Head of caudate nucleus (tissue), 42 donors: ENCODE measurements around the gene APLF.
"Not testable (repeated sequence)": the region's sequence is repeated elsewhere in the genome, so short reads cannot be mapped to it uniquely, and the experiment has no call there.

Experiments used
- DNase-seq, 42 donors: peaks; one replicate each; pipeline versions ENCODE4 v3.0.0 to v3.0.0-alpha.2; 2020 to 2021; ENCODE audit warnings: mixed read lengths in 7 of 42
- intact Hi-C: fragments of 100-400 bp; cut with DNase I; formaldehyde crosslinking; loops from one replicate; pipeline ENCODE4 v1.15.0; 2022

The APLF gene

DNA sequence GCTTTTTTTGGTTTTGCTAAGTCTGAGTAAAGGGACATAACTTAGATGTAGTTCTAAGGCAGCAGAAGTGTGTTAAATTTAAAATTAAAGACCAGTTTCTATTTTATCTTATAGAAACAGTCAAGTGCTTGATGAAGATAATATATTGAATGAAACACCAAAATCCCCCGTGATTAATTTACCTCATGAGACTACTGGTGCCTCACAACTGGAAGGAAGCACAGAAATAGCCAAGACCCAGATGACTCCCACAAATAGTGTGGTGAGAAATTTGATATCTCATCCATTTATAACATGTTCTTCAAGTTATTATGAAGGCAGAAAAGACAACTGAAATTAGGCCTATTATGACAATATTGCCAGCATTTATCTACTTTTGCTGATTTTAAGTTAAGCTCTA lies 45.6 kb downstream of the APLF start:
- intact Hi-C loops = no loop called here
- no peak for DNase-seq

DNA sequence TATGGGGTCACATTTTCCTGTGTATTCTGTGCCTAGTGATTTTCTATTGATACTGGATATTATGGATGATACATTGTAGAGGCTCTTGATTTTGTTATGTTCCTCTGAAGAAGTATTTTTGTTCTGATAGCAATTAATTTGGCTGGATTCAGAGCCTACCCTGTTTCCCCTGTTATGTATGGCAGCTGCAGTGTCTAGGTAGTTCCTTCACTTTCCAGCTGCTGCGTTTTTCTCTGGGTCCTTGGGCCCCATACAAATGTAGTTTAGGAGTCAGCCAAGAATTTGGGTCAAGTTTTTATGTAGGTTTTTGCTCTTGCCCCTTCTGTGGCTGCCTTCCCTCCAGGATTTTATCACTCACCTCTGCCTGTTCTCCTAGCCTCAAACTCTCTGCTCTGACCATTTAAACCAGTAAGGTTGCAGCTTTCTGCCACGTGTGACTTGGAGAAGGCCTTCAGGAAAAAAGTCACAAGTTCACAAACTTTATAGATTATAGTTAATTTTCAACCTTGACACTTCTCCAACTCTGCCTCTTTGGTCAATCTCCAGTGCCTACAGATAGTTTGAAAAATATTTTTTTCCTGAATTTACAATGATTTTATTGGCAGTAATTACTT lies 47.0 kb downstream of the APLF start:
- intact Hi-C loops = no loop called here
- no peak for DNase-seq

DNA sequence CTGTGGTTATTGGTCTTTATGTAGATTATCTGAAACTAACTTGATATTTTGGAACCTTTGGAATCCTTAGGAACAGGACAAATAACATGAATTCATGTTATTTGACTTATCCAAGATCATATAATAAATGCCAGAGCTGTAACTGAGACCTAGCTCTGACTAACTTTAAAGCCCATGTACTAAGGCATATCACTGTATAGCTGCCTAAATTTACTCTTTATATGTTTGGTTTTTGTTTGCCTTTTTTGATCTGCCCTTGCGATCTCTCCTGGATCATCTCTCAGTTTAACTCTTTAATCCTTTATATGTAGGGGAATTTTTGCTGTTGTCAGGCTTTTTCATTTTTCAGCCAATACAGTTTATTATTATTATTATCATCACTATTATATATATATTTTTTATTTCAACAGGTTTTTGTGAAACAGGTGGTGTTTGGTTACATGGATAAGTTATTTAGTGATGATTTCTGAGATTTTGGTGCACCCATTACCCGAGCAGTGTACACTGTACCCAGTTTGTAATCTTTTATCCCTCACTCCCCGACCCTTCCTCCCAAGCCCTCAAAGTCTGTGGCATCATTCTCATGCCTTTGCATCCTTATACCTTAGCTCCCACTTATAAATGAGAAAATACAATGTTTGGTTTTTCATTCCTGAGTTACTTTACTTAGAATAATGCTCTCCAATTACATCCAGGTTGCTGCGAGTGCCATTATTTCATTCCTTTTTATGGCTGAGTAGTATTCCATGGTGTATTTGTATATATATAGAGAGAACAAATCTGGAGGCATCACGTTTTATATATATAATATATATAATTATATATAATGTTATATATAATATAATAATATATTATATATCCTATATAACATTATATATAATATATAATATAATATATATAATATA lies 48.9 kb downstream of the APLF start:
- DNase-seq = no peak
- intact Hi-C loops = no loop called here

DNA sequence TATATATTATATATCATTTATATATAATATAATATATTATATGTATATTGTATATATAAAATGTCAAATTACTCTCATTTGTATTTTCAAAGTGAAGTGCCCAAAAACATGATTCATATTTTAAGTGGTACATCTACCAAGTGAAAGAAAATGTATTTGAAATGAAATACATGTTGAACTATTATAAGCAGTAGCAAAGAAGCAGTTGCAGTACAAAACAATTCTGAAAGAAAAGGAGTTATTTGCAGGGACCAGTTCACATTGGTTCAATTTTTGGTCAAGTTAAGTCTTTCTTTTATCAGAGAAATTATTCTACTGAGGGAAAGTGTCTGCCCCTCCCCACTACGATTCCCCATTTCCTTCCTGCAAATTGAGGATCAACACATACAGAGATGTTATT lies 51.9 kb downstream of the APLF start:
- DNase-seq = no peak
- intact Hi-C loops = no loop called here

DNA sequence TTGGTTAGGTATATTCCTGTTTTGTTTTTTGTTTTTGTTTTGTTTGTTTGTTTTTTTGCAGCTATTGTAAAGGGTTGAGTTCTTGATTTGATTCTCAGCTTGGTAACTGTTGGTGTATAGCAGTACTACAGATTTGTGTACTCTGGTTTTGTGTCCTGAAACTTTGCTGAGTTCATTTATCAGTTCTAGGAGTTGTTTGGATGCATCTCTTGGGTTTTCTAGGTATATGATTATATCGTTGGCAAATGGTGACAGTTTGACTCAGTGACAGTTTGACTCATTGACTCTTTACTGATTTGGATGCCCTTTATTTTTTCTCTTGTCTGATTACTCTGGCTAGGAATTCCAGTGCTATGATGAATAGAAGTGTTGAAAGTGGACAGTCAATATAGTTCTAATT lies 53.7 kb downstream of the APLF start:
- DNase-seq = no peak
- intact Hi-C loops = no loop called here

DNA sequence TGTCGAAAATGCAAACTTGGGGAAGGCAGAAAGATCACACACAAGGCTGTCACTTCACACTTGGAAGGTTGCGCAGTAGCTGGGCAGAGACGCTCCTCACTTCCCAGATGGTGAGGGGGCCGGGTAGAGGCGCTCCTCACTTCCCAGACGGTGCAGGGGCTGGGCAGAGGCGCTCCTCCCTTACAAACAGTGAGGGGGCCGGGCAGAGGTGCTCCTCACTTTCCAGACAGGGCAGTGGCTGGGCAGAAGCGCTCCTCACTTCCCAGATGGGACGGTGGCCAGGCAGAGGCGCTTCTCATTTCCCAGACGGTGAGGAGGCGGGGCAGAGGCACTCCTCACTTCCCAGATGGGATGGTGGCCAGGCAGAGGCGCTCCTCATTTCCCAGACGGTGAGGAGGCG lies 59.6 kb downstream of the APLF start:
- DNase-seq, intact Hi-C loops: not testable (repeated sequence)

DNA sequence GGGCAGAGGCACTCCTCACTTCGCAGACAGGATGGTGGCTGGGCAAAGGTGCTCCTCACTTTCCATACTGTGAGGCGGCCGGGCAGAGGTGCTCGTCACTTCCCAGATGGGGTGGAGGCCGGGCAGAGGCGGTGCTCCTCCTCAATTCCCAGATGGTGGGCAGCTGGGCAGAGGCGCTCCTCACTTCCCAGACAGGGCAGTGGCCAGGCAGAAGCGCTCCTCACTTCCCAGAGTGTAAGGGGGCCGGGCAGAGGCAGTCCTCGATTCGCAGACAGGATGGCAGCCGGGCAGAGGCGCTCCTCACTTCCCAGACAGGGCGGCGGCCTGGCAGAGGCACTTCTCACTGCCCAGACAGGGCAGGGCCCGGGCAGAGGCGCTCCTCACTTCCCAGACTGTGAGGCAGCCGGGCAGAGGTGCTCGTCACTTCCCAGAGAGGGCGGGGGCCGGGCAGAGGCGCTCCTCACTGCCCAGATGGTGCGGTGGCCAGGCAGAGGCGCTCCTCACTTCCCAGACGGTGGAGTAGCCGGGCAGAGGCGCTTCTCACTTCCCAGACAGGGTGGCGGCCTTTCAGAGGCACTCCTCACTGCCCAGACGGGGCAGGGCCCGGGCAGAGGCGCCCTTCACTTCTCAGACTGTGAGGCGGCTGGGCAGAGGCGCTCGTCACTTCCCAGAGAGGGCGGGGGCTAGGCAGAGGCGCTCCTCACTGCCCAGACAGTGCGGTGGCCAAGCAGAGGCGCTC lies 60.1 kb downstream of the APLF start:
- intact Hi-C loops, DNase-seq: not testable (repeated sequence)

DNA sequence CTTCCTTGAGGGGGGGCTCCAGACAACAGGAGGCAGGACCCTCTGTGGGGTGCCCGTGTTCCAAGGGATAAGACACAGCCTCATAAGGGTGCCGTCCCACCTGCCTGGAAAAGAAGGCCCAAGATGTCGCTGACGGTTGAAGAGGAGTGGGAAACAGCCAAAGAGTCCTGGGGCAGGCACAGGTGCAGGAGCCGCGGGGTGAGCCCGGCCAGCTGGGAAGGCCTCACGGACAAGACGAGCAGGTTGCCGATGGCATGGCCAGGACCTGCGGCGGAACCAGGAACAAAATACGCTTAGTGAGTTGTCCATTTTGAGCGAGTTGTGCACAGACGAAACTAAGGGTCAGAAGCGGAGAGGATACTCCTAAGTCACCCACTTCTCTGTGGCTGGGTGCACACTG lies 61.8 kb downstream of the APLF start:
- DNase-seq, intact Hi-C loops: not testable (repeated sequence)

DNA sequence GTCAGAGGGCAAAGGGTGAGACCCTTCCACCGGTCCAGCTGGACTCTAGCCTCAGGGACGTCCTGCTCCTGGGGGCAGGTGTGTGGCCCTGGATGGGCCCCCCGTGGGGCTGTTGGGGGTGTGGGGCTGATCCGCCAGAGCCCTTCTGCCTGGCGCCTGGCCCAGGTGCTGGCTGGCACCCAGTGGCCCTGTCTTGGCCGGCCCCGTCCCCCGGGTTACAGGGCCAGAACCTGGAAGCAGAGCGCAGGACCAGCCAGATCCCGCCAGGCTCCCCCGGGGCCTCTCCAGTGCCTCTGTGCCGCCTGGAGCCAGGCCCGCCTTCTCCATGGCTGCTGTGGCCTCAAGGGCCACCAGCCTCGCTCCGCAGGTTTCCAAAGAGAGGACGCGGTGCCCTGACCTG lies 62.3 kb downstream of the APLF start:
- intact Hi-C loops, DNase-seq: not testable (repeated sequence)

DNA sequence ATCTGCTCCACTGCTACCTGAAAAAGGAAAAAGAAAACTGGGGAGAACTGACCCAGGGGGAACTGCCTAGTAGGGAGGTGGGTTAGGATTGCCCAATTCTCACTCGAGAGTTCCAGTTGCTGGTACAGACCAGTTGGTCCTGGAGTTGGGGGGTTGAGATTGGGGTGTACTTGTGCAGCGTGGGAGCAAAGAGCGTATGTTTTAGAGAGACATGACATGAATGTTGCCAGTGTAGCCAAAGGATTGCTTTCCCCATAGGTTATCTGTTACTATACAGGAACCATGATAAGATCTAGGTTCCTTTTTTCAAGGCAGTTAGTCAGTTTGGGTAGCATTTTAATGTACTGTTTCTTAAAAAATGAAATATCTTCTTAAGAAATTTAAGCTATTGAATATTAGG lies 68.6 kb downstream of the APLF start:
- DNase-seq = no peak
- intact Hi-C loops = no loop called here

DNA sequence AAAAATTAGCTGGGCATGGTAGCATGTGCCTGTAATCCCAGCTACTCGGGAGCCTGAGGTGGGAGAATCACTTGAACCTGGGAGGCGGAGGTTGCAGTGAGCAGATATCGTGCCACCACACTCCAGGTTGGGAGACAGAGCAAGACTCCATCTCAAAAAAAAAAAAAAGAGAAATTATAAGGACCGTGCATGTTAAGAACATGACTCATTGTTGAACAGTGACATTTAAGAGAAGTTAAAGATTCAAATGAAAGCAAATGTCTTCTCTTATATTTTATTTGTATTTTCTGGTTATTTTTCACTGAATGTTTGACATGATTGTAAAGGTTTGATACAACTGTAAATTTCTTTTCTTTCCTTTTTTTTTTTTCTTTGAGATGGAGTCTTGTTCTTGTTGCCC lies 69.6 kb downstream of the APLF start:
- intact Hi-C loops = no loop called here
- no peak for DNase-seq

DNA sequence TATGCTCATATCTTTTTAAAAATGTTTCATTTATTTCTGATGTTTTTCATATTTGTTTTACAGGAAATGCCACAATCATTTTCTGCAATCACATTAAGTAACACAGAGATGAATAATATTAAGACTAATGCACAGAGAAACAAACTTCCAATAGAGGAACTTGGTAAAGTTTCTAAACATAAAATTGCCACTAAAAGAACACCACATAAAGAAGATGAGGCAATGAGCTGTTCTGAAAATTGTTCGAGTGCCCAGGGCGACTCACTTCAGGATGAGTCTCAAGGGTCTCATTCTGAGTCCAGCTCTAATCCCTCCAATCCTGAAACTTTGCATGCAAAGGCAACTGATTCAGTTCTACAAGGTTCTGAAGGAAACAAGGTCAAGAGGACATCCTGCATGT lies 70.4 kb downstream of the APLF start:
- no peak for DNase-seq
- intact Hi-C loops = no loop called here

DNA sequence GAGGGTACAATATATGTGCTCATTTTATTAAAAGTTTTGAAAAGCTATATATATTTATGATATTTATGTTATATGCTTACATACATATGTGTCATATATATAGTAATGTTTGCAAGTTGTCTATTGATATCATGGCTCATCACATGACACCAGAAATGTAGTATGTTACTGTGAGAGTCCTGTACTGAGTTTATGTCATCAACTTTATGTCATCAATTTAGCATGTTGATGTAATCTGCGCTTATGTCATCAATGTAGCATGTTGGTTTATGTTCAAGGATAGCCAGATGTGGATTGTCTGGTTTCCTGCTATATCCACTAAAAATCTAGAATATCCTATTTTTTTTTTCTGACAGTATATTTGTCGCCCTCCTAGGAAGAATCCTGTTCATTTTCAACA lies 77.4 kb downstream of the APLF start:
- intact Hi-C loops = no loop called here
- DNase-seq = no peak

DNA sequence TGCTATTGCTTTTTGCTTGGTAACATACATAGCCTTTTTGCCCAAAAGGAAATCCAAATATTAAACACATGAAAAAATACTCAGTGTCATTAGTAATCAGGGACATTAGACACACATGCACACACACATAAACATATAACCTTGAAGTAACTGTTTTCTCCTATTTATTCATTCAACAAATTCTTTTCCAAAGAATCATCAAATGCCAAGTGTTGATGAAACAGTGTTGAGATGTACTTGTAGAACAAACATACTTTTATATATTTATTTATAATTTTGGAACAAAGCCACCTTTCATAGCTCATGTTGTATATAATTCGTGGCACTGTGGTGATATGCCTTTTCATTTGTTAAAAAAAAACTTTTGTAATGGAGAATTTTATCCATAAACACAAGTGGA lies 81.0 kb downstream of the APLF start:
- no peak for DNase-seq
- intact Hi-C loops = no loop called here

DNA sequence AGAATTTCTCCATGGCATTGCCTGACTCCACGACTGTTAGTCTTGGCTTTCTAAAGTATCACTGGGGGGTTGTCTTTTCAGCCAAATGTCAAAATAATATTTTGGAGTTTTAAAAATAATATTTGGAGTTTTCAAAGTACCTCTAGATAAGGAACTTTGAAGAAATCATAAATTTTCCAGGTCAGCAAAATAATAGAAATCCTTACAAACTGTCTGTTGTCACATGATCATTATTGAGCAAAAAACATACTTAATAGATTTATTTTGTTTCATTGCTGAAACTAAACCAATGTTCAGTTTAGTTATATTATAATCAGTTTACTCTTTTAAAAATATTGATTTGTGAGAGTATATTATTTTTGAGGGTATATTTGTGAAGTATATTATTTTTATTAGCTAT lies 85.7 kb downstream of the APLF start:
- DNase-seq = no peak
- intact Hi-C loops = no loop called here

DNA sequence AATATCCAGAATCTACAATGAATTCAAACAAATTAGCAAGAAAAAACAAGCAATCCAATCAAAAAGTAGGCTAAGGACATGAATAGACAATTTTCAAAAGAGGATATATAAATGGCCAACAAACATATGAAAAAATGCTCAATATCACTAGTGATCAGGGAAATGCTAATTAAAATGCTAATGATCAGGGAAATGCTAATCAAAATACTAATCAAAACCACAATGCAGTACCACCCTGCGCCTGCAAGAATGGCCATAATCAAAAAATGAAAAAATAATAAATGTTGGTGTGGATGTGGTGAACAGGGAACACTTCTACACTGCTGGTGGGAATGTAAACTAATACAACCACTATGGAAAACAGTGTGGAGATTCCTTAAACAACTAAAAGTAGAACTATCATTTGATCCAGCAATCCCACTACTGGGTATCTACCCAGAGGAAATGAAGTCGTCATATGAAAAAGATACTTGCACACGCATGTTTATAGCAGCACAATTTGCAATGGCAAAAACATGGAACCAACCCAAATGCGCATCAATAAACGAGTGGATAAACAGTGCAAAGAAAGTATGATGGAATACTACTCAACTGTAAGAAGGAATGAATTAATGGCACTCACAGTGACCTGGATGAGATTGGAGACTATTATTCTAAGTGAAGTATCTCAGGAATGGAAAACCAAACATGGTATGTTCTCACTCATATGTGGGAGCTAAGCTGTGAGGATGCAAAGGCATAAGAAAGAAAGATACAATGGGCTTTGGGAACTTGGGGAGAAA lies 88.2 kb downstream of the APLF start:
- DNase-seq, intact Hi-C loops: not testable (repeated sequence)

DNA sequence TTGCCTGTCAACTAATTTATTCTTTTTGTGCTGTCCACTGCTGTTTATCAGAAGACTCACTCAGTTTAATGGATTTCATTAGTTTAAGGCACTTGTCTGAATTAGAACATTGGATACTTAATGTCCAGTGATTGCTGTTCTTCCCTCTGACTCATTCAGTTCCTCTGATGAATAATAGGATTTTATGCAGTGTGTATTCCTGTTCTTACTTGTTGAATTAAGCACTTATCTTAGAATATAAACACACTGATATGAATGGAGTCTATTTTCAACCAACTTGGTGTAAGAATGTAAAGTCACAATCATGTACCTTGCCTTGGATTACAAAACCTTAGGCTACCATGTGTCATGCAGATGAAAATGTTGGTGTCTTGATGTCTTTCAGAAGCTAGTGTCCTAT lies 89.0 kb downstream of the APLF start:
- no peak for DNase-seq
- intact Hi-C loops = no loop called here

DNA sequence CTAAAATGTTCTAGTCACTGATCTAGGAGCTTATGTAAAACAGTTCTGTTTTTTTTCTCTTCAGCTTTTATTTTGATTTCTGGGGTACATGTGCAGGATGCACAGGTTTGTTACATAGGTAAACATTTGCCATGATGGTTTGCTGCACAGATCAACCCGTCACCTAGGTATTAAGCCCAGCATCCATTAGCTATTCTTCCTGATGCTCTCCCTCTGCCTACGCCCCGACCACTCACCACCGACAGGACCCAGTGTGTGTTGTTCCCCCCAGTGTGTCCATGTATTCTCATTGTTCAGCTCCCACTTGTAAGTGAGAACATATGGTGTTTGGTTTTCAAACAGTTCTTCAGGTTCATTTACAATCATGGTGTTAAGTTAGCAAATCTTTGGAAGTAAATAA lies 91.2 kb downstream of the APLF start:
- no peak for DNase-seq
- intact Hi-C loops = no loop called here

DNA sequence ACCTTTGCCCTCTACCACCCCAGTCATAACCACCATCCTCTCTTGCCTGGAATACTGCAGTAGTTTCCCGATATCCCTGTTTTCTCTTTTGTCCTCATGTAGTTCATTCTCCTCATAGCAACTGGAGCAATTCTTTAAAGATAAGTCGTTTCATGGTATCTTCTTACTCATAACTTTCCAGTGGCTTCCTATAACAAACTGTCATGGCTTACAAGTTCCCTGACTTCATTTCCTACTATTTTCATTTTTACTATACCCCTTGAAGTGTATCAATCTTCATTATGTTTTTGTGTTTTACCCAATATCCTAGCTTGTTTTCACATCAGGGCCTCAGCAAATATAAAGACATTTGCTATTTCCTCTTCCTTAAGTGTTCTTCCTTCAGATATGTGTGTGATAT lies 92.3 kb downstream of the APLF start:
- intact Hi-C loops = no loop called here
- no peak for DNase-seq

DNA sequence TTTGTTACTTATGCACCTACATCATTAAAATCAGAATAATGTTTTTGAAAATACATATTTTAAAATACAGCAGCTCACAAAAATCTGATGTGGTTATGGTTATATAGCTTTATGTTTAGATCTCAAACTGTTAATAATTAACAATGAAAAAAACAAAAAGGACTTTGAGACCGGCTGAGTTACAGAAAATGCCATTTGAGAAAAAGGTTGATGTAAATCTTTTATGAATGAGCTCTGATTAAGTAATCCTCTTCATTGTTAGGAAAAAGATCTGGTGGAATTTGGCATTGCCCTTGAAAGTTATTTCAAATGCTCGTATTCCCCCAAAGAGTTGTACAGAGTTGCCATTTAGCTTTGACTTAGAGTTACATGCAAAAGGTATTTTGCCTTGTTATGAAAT lies 93.2 kb downstream of the APLF start:
- intact Hi-C loops = no loop called here
- no peak for DNase-seq
